ENCODE measurements around the gene KAZN.

Gene KAZN

DNA sequence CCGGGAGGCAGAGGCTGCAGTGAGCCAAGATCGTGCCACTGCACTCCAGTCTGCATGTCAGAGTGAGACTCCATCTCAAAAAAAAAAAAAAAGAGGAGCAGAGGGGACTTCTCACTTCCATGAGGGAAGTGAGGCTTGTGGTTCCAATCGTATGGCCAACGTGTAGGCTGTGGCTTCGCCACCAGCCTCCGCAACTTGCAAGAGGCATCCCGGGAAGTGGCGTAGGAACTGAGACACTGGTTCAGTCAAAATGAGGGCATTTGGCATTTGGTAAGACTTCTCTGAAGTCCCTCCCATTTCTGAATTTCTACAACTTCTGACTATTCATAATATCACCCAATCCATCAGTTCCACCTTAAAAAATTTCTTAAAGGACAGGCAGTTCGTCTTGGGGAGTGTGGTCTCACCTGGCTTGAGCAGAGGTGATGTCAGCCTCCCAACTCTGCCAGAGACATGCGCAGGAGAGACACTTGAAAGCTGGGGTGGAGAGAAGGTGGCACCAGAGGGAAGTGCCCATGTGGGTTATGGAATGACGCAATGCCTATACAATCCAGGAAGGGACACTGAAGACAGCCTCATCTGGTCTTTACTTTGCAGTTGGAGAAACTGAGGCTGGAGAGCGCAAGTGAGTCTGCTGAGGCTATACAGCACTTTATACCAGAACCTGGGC lies 17.2 kb downstream of the KAZN start:
- DNase-seq = no peak

GRCh38 chr1:14616632-14617396 lies 18.3 kb downstream of the KAZN start:
- no peak for DNase-seq

DNA sequence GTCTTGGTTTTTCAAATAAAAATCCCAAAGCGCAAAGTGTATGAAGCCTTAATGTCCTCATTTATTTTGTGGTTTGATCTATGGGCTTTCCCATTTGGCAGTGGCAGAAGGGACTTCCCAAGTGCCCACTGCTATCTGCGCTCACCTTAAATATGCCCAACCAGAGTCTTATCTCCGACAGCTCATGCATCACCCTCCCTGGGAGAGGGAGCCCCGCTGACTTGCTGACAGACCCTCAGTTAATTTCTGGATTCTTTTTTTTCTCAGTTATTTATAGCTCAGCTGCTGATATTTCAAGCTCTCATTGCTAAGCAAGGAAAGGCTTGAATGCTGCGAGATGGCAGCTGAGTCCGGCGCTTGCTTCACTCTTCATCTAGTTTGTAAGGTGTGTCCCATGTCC lies 19.3 kb downstream of the KAZN start:
- no peak for DNase-seq

DNA sequence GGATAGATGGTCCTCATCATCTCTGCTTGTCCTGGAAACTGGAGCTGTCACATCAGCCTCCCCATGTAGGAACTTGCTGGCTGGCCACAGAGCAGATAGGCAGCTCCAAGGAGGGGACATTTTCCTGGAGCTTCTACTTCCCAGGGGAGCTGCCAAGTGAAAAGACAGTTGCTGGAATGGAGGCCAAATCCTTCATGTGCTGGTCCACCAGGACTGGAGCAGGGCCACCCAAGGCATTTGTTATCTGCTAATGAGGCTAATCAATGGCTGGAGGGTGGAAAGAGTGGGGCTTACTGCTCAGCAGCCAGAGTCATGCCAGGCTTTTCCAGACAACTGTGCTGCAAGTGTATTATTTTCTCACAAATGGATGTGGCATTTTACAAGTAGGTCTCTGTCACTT lies 22.5 kb downstream of the KAZN start:
- no peak for DNase-seq

DNA sequence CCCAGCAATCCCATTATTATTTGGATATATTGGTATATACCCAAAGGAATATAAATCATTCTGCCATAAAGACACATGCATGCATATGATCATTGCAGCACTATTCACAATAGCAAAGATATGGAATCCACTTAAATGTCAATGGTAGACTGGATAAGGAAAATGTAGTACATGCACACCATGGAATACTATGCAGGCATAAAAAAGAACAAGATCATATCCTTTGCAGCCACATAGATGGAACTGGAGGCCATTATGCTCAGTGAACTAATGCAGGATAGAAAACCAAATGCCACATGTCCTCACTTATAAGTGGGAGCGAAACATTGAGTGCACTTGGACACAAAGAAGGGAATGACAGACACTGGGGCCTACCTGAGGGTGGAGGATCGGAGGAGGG lies 24.6 kb downstream of the KAZN start:
- DNase-seq = no peak

DNA sequence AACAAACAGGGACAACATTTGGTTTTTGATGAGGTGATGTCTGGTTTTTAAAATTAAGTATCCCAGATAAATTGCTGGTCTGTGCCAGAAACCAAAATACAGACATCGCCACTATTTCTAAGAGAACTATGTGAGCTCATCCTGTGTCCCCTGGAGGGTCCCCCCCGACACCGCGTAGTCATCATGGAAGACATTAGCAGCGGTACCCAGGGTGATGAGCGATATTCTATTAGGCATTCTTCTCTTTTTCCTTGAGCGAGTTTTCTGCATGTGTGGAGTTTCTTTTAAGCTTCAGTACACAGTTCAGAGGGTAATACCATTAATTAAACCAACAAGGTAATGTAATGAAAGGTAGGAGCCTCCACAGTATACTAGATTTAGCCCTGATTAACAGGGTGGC lies 26.5 kb downstream of the KAZN start:
- no peak for DNase-seq

DNA sequence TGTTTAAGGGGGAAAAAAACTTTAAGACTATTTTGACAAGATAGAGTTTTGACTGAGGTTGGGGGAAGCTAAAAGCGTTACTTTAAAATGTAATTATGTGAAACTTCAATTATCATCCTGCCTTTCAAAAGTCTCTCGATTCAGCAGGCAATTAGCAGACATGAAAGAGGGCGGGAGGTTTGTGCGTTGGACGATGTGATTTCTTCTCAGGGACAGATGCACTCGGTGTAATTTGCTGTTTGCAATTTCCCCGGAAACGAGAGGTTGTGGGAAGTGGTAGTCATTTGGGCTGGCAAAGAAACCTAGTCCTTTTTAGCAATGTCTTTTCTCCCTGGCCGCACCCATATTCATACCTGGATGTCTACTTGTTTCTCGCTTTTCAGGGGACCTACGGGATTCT lies 27.1 kb downstream of the KAZN start:
- DNase-seq = no peak

DNA sequence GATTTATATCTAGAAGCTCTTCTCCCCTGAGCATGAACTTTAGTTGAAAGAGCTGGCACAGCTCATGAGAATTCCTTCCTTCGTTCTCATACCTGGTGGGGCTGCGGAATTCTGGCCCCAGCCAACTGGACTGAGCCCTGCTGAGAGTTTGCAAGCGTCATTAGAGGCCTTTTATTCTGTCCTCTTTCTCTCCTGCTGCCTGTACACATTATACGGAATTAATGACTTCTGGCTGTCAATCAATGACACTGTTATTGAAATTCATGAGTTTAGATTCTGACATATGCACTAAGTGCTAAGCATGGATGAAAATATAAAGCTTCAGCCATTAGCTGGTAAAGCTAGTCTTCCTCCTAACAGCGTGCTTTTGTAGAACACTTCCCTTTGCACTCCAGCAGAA lies 27.5 kb downstream of the KAZN start:
- DNase-seq = no peak

DNA sequence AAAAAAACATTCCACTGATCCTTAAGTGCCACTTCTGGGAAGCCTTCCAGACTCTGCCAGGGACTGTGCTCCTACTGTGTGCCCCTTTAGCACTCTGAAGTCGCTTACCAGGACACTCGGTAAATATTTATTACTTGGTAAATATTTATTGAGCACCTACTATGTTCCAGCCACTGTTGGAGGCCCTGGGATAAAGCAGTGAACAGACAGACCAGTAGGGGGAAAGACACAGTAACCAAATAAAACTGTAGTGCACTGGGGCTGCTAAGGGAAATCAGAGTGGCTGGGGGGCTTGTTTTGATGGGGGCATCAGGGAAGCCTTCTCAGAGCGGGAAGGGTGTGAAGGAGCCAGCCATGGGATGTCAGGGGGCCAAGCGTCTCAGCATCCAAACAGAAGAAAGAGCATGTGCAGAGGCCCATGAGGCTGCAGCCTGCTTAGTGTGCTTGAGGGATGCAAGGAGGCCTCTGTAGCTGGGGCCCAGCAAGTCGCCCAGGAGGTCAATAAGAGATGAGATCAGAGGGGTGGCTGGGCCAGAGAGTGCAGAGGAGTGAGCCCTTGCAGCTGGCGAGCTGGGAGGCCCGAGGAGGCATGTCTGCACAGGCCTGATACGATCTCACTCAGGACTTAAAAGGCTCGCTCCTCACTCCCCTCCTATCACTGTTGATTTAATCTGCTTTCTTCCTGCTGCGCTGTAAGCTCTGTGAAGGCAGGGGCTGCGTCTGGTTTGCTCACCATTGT lies 28.6 kb downstream of the KAZN start:
- no peak for DNase-seq

GRCh38 chr1:14627608-14628489 lies 29.4 kb downstream of the KAZN start:
- DNase-seq = no peak

DNA sequence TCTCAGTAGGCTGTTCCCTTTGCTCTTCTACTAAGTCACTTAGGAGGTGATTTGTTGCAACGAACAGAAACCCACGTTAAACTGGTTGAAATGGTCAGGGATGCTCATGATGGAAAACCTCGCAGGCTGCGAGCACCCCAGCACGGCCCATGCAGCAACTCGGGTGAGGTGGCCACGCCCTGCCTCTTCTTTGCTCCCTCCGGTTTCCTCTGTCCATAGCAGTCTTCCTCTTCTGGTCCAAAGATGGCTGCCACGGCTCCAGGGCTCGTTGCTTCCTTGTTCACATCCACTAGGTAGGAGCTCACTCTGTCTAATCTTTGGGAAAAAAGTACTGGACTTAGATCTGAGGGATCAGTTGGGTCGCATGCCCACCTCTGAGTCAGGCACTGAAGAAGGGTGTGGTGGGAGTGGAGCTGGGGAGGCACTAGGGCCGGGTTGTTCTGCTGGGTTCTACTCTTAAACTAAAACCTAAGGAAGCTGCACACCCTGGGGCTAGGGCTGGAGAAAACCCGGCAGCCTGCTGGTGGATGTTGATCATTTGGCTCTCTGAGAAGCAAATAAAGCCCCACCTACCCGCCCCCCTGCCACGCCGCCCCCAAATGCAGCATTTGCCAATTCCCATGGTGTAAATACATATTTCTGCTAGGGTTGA lies 31.0 kb downstream of the KAZN start:
- DNase-seq = no peak

GRCh38 chr1:14630986-14631385 lies 32.5 kb downstream of the KAZN start:
- DNase-seq = no peak

- no peak for DNase-seq
Observed at GRCh38 chr1:14631421-14631820, 32.9 kb downstream of the KAZN start.

- DNase-seq = no peak
Observed at GRCh38 chr1:14634486-14634885, 36.0 kb downstream of the KAZN start.

- DNase-seq = no peak
Observed at GRCh38 chr1:14635421-14635820, 36.9 kb downstream of the KAZN start.

GRCh38 chr1:14636897-14637632 lies 38.6 kb downstream of the KAZN start:
- no peak for DNase-seq

GRCh38 chr1:14639291-14640050 lies 41.0 kb downstream of the KAZN start:
- no peak for DNase-seq

GRCh38 chr1:14642712-14643111 lies 44.2 kb downstream of the KAZN start:
- DNase-seq = no peak

DNA sequence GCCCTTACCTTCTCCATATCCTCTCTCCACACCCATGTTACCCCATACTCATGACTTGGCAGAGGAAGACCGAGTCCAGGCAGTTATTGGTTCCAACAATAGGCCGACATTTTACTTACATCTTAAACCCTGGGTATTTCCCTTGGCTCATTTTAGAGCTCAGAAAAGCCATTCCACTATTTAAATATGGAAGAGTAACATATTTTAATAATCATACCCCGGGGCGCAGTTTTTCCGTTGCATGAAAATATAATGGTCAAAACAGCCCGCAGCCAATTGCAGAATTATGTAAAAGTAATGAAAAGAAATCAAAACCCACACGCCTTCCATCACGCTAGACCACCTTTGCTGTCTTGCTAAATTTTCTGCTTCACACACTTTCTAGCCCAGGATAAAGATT lies 48.5 kb downstream of the KAZN start:
- no peak for DNase-seq

DNA sequence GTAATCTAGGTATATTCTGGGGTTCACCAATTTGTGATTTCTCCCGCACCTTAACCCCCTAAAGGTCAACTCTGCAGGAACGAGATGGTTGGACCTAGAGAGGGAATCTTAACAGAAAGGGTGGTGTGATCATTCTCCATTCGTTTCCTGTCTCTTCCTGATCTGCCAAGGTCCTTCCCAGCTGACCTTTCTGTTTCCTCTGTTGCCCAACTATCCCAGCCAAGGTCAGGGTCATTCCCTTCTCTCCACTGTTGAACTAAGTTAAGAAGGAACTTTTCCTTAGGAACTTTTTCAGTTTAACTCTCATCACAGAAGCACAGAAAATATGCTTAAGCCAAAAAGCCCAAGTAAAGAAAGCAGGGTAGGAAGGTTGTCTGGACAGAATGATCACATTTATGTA lies 49.3 kb downstream of the KAZN start:
- DNase-seq = no peak

DNA sequence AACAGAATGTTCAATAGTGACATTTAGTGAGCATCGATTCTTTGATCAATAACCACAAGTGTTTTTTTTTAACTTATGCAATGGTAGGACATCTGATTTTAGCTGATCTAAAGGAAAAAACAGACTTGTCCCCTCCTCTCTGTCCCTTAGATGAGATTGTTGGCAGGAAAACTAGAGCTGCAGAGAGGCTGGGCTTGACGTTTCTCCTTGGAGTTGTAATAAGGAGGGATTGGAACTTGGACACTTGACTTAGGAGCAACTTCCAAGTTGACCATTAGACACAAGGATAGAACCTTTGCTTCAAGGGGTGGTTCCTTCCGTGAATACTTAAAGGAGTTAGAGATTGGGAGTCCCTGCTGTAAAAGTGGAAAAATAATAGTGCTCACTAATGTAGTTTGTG lies 49.9 kb downstream of the KAZN start:
- DNase-seq = no peak

Measured in Kasumi-1 (cell line).